ENCODE data around the gene PKIB.

DNA sequence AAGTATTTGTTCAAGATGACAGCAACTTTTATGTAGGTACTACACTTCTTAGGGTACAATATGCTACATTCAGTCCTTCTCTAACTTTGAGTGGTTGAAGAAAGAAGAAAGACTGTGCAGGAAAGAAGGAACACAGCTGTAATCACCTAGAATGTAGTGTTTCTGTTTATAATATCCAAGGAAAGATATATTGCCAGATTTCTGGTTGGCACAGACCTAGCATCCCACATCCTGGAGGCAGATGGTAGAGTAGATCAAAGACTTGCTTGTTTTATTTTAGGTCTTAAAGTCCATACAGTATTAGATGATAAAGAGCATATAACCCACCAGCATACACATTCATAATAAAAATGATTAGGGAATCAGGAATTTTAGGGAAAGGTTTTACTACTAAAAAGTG, 156.1 kb downstream of the PKIB start:
- no peak for TF ChIP-seq SUZ12 (IDR thresholded peaks at IDR 0.05; ENCODE audit: extremely low read depth, insufficient read depth, insufficient read length)
- TF ChIP-seq ZNF274 (IDR thresholded peaks at IDR 0.05; ENCODE audit: low read depth, low read length) = no peak
- no peak for TF ChIP-seq YY1 (IDR thresholded peaks at IDR 0.05; ENCODE audit: insufficient read depth, insufficient read length)

All from NT2/D1 (cell line).